GM18526 (cell line): ENCODE data around the gene UFL1.

Source experiments
- POLR2A ChIP-seq: IDR thresholded peaks from 3 replicates; pipeline ENCODE4 v1.6.1; 2011; ENCODE audit not compliant: insufficient read length; ENCODE audit errors: extremely low read depth

UFL1 gene

DNA sequence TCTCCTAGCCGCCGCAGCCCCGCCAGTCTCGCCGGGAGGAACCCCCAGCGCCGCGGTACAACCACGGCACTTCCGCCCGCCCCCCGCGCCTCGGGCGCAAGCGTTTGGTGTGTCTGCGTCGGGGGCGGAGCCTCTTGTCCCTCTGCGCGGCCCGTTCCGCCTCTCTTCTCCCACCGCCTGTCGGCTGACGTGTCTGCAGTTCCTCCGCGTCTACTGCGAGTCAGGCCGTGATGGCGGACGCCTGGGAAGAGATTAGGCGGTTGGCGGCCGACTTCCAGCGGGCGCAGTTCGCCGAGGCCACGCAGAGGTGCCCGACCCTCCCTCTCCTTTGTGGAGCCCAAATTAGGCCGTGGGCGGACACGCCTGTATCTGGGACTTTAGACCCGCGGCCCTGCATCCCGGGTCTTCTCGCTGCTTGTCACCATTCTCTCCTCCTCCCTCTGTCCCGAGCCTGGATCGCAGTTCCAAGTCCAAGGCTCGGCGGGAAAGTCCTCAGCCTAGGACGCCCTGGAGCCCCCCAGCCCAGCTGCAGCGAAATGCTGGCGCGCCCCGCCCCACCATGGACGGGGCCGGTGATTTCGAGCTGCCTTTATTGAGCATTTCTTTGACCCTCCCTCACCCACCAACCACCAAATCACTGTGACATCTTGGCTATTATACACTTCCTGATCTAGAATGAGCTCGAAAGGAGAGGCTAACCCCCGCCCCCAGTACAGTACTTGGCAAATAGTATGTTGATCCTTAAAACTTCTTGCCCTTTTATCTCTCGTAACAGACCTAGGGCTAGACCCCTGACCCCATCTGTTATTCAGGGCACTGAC is at the start of gene UFL1:
UFL1 (plus strand) TSS at position 163 of the 821 bp plus-strand sequence; CDS start at position 231, 68 bp downstream.
- TF ChIP-seq POLR2A = peak; percentile 97

- no peak for TF ChIP-seq POLR2A
Measured at GRCh38 chr6:96478695-96479094, 42.9 kb upstream of the UFL1 start.

- TF ChIP-seq POLR2A = no peak
Measured at GRCh38 chr6:96491926-96492325, 29.7 kb upstream of the UFL1 start.

GRCh38 chr6:96499781-96500180 is 21.8 kb upstream of the UFL1 start:
- no peak for TF ChIP-seq POLR2A

- TF ChIP-seq POLR2A = no peak
Measured at GRCh38 chr6:96502915-96503314, 18.7 kb upstream of the UFL1 start.

DNA sequence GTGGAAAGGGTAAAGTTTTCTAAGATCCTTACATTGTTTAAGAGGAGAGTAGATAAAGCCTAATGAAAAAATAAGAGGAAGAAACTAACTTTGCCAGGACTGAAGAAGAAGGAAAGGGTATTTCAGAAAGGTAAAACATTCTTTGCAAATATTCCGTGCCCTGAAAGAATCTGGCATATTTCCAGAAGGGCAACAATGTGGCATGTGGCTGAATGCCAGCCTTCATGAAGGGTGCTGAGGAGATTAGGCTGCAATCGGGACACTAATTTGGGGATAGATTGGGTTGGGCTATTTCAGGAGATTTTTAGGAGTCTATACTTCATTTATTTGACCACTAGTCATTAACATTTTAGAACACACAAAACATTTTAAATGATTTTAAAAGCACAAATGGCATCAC is 16.2 kb upstream of the UFL1 start:
- no peak for TF ChIP-seq POLR2A

DNA sequence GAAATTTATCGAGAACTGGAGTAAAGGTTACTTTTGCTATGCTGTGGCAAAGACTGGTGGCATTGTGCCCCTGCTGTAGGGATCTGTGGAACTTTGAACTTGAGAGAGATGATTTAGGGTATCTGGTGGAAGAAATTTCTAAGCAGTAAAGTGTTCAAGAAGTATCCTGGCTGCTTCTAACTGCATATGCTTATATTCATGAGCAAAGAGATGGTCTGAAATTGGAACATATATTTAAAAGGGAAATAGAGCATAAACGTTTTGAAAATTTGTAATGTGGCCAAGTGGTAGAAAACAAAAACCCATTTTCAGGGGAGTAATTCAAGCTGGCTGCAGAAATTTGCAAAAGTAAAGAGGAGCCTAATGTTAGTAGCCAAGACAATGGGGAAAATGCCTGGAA is 12.3 kb upstream of the UFL1 start:
- TF ChIP-seq POLR2A = no peak

DNA sequence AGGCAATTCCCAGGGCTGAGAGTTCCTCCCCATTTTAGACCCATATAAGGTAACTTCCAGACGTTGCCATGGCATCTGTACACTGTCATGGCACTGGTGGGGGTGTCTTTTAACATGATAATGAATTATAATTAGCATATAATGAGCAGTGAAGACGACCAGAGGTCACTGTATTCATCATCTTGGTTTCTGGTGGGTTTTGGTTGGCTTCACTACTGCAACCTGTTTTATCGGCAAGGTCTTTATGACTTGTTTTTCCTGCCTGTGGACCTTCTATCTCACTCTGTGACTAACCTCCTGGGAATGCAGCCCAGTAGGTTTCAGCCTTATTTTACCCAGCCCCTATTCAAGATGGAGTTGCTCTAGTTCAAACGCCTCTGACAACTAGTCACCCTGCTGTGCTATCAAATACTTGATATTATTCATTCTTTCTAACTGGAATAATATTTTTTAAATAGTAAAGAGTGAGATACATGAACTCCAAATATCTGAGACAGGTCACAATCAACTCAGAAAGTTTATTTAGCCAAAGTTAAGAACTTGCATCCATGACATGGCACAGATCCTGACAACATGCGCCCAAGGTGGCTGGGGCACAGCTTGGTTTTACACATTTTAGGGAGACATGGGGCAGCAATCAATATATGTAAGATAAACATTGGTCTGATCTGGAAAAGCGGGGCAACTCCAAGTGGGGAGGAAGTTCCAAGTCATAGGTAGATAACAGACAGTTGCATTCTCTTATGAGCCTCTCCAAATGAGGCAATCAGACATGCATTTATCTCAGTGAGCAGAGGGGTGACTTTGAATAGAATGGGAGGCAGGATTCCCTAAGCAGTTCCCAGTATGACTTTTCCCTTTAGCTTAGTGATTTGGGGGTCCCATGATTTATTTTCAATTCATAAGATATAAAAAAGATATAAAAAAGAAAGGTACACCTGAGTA is 1.2 kb upstream of the UFL1 start:
- no peak for TF ChIP-seq POLR2A

DNA sequence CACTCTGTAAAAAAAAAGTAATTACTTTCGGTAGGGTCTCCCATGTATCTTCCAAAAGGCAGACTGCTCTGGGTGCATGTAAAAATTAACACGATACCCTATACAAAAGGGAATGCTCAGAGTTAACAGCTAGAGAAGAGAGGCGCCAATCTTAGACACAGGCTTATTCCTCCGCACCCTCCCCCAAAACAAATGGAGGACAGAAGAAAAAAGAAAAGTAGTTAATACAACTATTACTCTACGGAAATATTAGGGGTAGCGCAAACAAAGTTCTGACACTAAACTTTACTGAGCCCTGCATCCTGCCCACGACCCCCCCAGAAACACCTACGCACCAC is 331 bp upstream of the UFL1 start:
- TF ChIP-seq POLR2A = no peak

DNA sequence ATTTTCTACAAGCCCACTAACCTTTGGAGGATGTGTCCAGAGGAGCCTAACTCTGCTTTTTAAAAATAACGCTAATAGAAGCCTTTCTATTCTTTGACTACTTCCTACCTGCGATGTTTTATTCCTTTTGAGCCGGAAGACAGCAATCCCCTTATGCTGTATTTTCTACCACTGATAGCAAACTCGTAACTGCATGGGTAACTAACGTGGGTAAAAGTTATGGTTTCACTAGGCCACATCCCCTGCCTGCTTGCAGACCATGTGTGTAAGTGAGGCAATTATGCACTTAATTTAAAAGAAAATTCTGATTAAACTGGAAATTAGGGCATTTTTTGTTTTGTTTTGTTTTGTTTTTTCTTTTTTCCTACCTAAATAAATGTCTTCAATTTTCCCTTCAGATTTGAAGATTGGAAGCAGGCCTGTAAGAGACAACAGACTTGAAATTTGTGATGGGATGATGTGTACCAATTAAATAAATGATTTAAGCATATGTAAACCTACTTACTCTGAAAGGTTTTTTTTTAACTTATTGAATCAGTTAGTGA is 931 bp downstream of the UFL1 start:
- TF ChIP-seq POLR2A = no peak

DNA sequence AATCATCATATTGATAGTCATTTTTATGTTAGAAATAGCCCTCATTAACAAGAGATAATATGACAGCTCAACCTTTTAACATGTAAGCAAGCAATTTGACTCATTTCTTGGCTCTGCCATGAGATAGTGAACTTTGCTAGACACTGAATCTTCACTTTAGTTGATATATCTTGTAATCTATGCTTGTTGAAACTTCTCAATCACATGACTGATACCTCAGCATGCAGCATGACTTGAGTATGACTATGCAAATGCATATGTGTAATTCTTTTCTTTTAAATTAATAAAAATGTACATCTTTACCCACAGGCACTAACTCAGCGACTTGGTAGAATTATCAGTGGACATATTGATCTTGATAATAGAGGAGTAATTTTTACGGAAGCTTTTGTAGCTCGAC is 6.6 kb downstream of the UFL1 start:
- no peak for TF ChIP-seq POLR2A

- no peak for TF ChIP-seq POLR2A
Measured at GRCh38 chr6:96532399-96532798, 10.8 kb downstream of the UFL1 start.

GRCh38 chr6:96537726-96538125 is 16.1 kb downstream of the UFL1 start:
- no peak for TF ChIP-seq POLR2A

DNA sequence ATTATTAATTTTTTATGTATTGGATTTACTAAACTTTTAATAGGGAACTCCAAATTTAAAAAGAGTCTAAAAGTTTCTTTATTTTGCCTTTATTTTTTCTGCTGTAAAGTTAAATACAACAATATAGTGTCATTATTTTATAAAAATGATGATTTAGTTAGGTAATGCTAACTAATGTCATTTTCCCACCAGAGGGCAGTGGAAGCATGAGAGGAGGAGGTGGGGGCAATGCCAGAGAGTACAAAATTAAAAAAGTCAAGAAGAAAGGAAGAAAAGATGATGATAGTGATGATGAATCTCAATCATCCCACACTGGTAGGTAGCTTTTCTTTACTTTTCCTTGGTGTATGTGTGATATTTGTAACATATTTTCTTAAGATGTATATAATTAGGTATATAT is 21.1 kb downstream of the UFL1 start:
- no peak for TF ChIP-seq POLR2A

GRCh38 chr6:96545882-96546281 is 24.3 kb downstream of the UFL1 start:
- no peak for TF ChIP-seq POLR2A

- TF ChIP-seq POLR2A = no peak
Measured at GRCh38 chr6:96547654-96548053, 26.0 kb downstream of the UFL1 start.
